Liver (tissue), 3 donors: Measurements from ENCODE around the gene GPHN.

Experiments
- JUND ChIP-seq, 2 donors: IDR thresholded peaks; 2 replicates each; pipeline ENCODE4 v1.6.1; 2016; ENCODE audit warnings: antibody characterized with exemption in 2 of 2
- MAX ChIP-seq: IDR thresholded peaks from 2 replicates; pipeline ENCODE4 v1.6.1; 2016; ENCODE audit warnings: antibody characterized with exemption
- TF ChIP-seq, protein P1 (sequence below): fragments of 150-350 bp; IDR thresholded peaks from 2 replicates; pipeline ENCODE4 v1.5.1; 2017; ENCODE audit warnings: improper control_type of control experiment, low read depth, low read length; ENCODE audit not compliant: missing input control
- donor health status: healthy.
- donor health status: healthy.

- TF ChIP-seq MAX: no peak
- no peak for TF ChIP-seq JUND (IDR thresholded peaks at IDR 0.05)
- TF ChIP-seq, protein P1, sequence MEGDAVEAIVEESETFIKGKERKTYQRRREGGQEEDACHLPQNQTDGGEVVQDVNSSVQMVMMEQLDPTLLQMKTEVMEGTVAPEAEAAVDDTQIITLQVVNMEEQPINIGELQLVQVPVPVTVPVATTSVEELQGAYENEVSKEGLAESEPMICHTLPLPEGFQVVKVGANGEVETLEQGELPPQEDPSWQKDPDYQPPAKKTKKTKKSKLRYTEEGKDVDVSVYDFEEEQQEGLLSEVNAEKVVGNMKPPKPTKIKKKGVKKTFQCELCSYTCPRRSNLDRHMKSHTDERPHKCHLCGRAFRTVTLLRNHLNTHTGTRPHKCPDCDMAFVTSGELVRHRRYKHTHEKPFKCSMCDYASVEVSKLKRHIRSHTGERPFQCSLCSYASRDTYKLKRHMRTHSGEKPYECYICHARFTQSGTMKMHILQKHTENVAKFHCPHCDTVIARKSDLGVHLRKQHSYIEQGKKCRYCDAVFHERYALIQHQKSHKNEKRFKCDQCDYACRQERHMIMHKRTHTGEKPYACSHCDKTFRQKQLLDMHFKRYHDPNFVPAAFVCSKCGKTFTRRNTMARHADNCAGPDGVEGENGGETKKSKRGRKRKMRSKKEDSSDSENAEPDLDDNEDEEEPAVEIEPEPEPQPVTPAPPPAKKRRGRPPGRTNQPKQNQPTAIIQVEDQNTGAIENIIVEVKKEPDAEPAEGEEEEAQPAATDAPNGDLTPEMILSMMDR: no peak
These were observed 217.0 kb downstream of the GPHN start for GRCh38 chr14:66724996-66725395.
